GM18861 (cell line): Measurements from ENCODE around the gene PADI4.
"Not testable (repeated sequence)": the region's sequence is repeated elsewhere in the genome, so short reads cannot be mapped to it uniquely, and the experiment has no call there.

ENCODE experiments used
- ATAC-seq: cut with Tn5 transposase; IDR thresholded peaks from one replicate; pipeline ENCODE4 v1.9.1; 2021; ENCODE audit not compliant: unreplicated experiment

Gene PADI4

GRCh38 chr1:17313530-17314309, 5.7 kb downstream of the PADI4 start:
- ATAC-seq: no peak

- no peak for ATAC-seq
Observed at GRCh38 chr1:17314491-17314971, 6.5 kb downstream of the PADI4 start.

GRCh38 chr1:17315542-17316130, 7.6 kb downstream of the PADI4 start:
- no peak for ATAC-seq

GRCh38 chr1:17316704-17317103, 8.7 kb downstream of the PADI4 start:
- no peak for ATAC-seq

GRCh38 chr1:17318262-17318661, 10.3 kb downstream of the PADI4 start:
- no peak for ATAC-seq

- ATAC-seq: no peak
Observed at GRCh38 chr1:17319561-17320350, 11.8 kb downstream of the PADI4 start.

GRCh38 chr1:17321857-17322390, 13.9 kb downstream of the PADI4 start:
- ATAC-seq: not testable (repeated sequence)

- ATAC-seq: no peak
Observed at GRCh38 chr1:17328855-17329254, 20.9 kb downstream of the PADI4 start.

GRCh38 chr1:17329610-17330009, 21.6 kb downstream of the PADI4 start:
- no peak for ATAC-seq

GRCh38 chr1:17330856-17331255, 22.9 kb downstream of the PADI4 start:
- no peak for ATAC-seq

GRCh38 chr1:17333081-17333480, 25.1 kb downstream of the PADI4 start:
- no peak for ATAC-seq

- no peak for ATAC-seq
Observed at GRCh38 chr1:17335821-17336710, 28.1 kb downstream of the PADI4 start.

- ATAC-seq: no peak
Observed at GRCh38 chr1:17338706-17339493, 30.9 kb downstream of the PADI4 start.

- no peak for ATAC-seq
Observed at GRCh38 chr1:17339521-17339920, 31.5 kb downstream of the PADI4 start.

- no peak for ATAC-seq
Observed at GRCh38 chr1:17340358-17340757, 32.4 kb downstream of the PADI4 start.

GRCh38 chr1:17342014-17342441, 34.0 kb downstream of the PADI4 start:
- ATAC-seq: no peak

GRCh38 chr1:17345506-17345905, 37.5 kb downstream of the PADI4 start:
- ATAC-seq: not testable (repeated sequence)

GRCh38 chr1:17346046-17346789, 38.2 kb downstream of the PADI4 start:
- no peak for ATAC-seq
